Upper lobe of left lung (tissue), 6 donors: Measurements from ENCODE around the gene RAD51D. TPM values are rescaled to one million over a fixed set of nuclear protein-coding genes. Genes with fewer than 3 reads are reported as not detected.

ENCODE experiments used
- ATAC-seq, 2 donors: fragments of 200-7000 bp; cut with Tn5 transposase; one replicate each; pipeline ENCODE4 v1.9.1; 2022; ENCODE audit warnings: mild to moderate bottlenecking in 2 of 2, moderate library complexity in 2 of 2; ENCODE audit not compliant: low FRiP score in 2 of 2
- DNase-seq, 2 donors: peaks; one replicate each; pipeline ENCODE4 v3.0.0-alpha.2; 2019 to 2020
- H3K27ac ChIP-seq, 4 donors: fragments of 200-600 bp; sonication (generic); one replicate each; pipeline ENCODE4 v1.5.1; 2016 to 2019
- H3K27me3 ChIP-seq, 4 donors: fragments of 200-600 bp; sonication (generic); one replicate each; pipeline ENCODE4 v1.5.1; 2017 to 2019
- H3K36me3 ChIP-seq, 4 donors: fragments of 200-600 bp; sonication (generic); one replicate each; pipeline ENCODE4 v1.5.1; 2016 to 2019
- H3K4me1 ChIP-seq, 4 donors: fragments of 200-600 bp; sonication (generic); one replicate each; pipeline ENCODE4 v1.5.1; 2018 to 2019
- H3K4me3 ChIP-seq, 4 donors: fragments of 200-600 bp; sonication (generic); one replicate each; pipeline ENCODE4 v1.5.1; 2017 to 2019; ENCODE audit warnings: mild to moderate bottlenecking in 2 of 4, moderate library complexity in 1 of 4
- H3K9me3 ChIP-seq, 4 donors: fragments of 200-600 bp; sonication (generic); one replicate each; pipeline ENCODE4 v1.5.1; 2018 to 2019
- CTCF ChIP-seq, 6 experiments: fragments of 450-650 bp in 4 of 6; fragments of 200-600 bp in 2 of 6; sonication (generic) in 2 of 6; IDR thresholded peaks; one replicate each; pipeline ENCODE4 v1.5.1; 2016 to 2019; ENCODE audit warnings: antibody characterized with exemption in 6 of 6
- EP300 ChIP-seq, 4 donors: sonication (generic); formaldehyde crosslinking; IDR thresholded peaks; one replicate each; pipeline ENCODE4 v1.5.1; 2017; ENCODE audit warnings: antibody characterized with exemption in 4 of 4, control low read depth in 2 of 4
- POLR2A ChIP-seq, 4 donors: fragments of 450-650 bp; IDR thresholded peaks; one replicate each; pipeline ENCODE4 v1.5.1; 2016 to 2017; ENCODE audit warnings: antibody characterized with exemption in 4 of 4, mild to moderate bottlenecking in 2 of 4
- POLR2AphosphoS5 ChIP-seq, 2 donors: sonication (generic); formaldehyde crosslinking; IDR thresholded peaks; one replicate each; pipeline ENCODE4 v1.5.1; 2017; ENCODE audit warnings: antibody characterized with exemption in 2 of 2
- WGBS, 2 donors: methylation state at CpG; one replicate each; pipeline ENCODE4 v1.1.5; 2017 to 2018; 5-methylcytosine and 5-hydroxymethylcytosine counted together
- total RNA-seq, 6 donors: library from RNA; depleted of rRNA in 4 of 6; stranded (reverse); fragments of >200 nt in 4 of 6; gene quantifications; one replicate each; pipeline versions ENCODE4 v1.1.0 to v1.2.1, GENCODE V29; 2016 to 2021
- donor health status: DM: no; HTN: no; CAD: no; lungs with moderate emphysema.
- donor health status: DM: no; HTN: yes; CAD: no; lungs with severe emphysema.

RAD51D gene
- total RNA-seq, 6 donors from 2014 or later = 3.5 to 14.7 (median 7.5) TPM

- Histone ChIP-seq H3K9me3 (no peaks in the 10 kb centered on the region), H3K4me3 (no peak overlapping the region), H3K36me3 (no peaks in the 10 kb centered on the region), H3K27ac (no peak overlapping the region), H3K4me1 (peaks cover 6 to 18% (median 8%) of the 10 kb centered on the region in 4 donors), H3K27me3 (no peaks in the 10 kb centered on the region)
- TF ChIP-seq POLR2A (IDR thresholded peaks at IDR 0.05) (no peak), EP300 (IDR thresholded peaks at IDR 0.05) (no peak), POLR2AphosphoS5 (IDR thresholded peaks at IDR 0.05) (no peak), CTCF (IDR thresholded peaks at IDR 0.05) (no peak)
- no peak for DNase-seq
- WGBS, 2 donors = 55 to 67% methylated on average over 1 of the region's 1 CpG
- ATAC-seq = no peak
These were observed 39.1 kb downstream of the RAD51D start for GRCh38 chr17:35080536-35080935.

- DNase-seq = no peak
- Histone ChIP-seq H3K36me3 (no peaks in the 10 kb centered on the region), H3K27me3 (no peaks in the 10 kb centered on the region), H3K4me3 (no peak overlapping the region), H3K4me1 (peaks cover 6 to 26% (median 13%) of the 10 kb centered on the region in 4 donors), H3K27ac (no peak overlapping the region), H3K9me3 (no peaks in the 10 kb centered on the region)
- 91 to 97% methylated on average over 1 of the region's 1 CpG for WGBS, 2 donors
- no peak for TF ChIP-seq POLR2A (IDR thresholded peaks at IDR 0.05)
- no peak for TF ChIP-seq EP300 (IDR thresholded peaks at IDR 0.05)
- TF ChIP-seq POLR2AphosphoS5 (IDR thresholded peaks at IDR 0.05) = no peak
- no peak for TF ChIP-seq CTCF (IDR thresholded peaks at IDR 0.05)
- ATAC-seq = no peak
These were observed 39.9 kb downstream of the RAD51D start for GRCh38 chr17:35079547-35080423.

DNA sequence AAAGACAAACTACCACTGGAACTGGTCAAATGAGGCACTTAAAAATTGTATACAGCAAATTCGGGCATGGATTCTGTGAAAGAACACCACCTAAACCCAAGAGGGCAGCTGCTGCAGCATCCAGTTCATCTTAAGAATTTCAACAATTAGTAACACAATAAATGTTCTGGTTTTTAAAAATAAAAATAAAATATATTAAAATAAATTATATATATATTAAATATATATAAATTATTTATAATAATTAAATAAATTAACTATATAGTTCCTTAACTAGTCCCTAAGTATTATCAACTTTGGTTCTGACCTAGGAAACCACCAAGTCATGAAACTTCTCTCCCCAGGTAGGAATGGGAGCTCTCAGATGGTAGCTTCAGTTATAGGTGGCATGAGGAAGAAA, 42.8 kb downstream of the RAD51D start:
- TF ChIP-seq EP300 (IDR thresholded peaks at IDR 0.05) (no peak), CTCF (IDR thresholded peaks at IDR 0.05) (no peak), POLR2A (IDR thresholded peaks at IDR 0.05) (no peak), POLR2AphosphoS5 (IDR thresholded peaks at IDR 0.05) (no peak)
- Histone ChIP-seq H3K27ac (no peak overlapping the region), H3K4me3 (no peak overlapping the region), H3K36me3 (no peaks in the 10 kb centered on the region), H3K4me1 (peaks cover 3 to 21% (median 11%) of the 10 kb centered on the region in 4 donors), H3K27me3 (no peaks in the 10 kb centered on the region), H3K9me3 (no peaks in the 10 kb centered on the region)
- WGBS, 2 donors = 79 to 81% methylated on average over 1 of the region's 1 CpG
- ATAC-seq (no peak), DNase-seq (no peak)

DNA sequence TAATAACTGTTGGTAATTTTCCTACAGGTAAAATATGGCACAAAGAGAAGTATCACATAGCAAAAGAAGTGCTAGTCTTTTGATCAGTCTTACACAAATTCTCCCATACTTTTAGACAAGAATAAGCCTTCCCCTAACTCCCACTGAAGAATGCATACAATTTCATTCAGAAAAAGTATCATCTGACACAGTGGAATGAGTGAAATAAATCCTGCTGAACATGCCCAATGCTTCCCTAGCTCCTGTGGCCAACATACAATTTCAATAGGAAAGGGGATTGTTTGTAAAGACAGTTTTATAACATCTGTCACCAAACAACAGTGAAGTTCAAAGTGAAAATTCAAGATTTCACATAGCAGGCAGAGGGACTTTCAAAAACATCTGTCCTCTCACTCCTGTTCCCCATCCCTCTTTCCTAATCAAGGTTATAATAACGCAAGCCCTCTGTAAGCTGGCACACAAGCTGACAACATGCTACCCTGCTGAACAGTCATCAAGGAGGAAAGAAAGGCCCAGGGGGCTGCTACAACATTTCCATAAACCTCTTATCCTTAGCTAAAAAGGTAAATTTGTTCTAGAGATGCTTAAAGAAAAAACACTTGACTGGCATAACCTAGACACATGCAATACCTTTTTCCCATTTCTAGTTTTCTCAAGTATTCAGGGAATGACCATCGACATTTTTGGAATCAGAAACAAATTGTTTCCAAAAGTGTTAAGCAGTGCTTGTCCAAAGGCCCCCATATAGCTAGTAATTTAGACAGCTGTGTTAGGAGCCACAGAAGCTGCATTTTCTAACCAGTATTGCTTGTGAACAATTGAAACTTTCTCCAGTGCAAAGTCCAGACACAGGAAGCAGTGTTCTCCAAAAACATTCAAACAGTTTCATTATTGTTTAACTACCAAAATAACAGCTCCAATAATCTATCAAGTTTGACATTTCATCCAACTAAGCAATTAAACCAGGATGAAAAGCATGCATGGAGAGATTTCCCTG, 44.7 kb downstream of the RAD51D start:
- no peak for ATAC-seq
- TF ChIP-seq POLR2AphosphoS5 (IDR thresholded peaks at IDR 0.05) = no peak
- TF ChIP-seq EP300 (IDR thresholded peaks at IDR 0.05) = no peak
- no peak for TF ChIP-seq CTCF (IDR thresholded peaks at IDR 0.05)
- TF ChIP-seq POLR2A (IDR thresholded peaks at IDR 0.05) = no peak
- Histone ChIP-seq H3K27ac (peak overlapping the region in 1 of 4 donors; percentile 11), H3K4me3 (no peak overlapping the region), H3K27me3 (no peaks in the 10 kb centered on the region), H3K36me3 (no peaks in the 10 kb centered on the region), H3K4me1 (peaks cover 0 to 17% (median 9%) of the 10 kb centered on the region in 4 donors), H3K9me3 (no peaks in the 10 kb centered on the region)
- 58 to 65% methylated on average over 2 of the region's 2 CpGs for WGBS, 2 donors
- no peak for DNase-seq
